Activated CD8-positive, alpha-beta T cell treated with anti-CD3 and anti-CD28 coated beads for 36 hours (primary cell): ENCODE data around the gene WDPCP. TPM values are rescaled to one million over a fixed set of nuclear protein-coding genes. Genes with fewer than 3 reads are reported as not detected.
"Not testable (repeated sequence)": the region's sequence is repeated elsewhere in the genome, so short reads cannot be mapped to it uniquely, and the experiment has no call there.

ENCODE experiments used
- ATAC-seq: fragments of 200-7000 bp; cut with Tn5 transposase; one replicate; pipeline ENCODE4 v1.10.0; 2021; ENCODE audit warnings: mild to moderate bottlenecking, moderate library complexity
- CTCF ChIA-PET: fragments of 350-600 bp; sonication (Branson Sonifier 250); formaldehyde crosslinking; loops from one replicate; lab custom pipeline; 2021; ENCODE audit warnings: antibody characterized with exemption; lab: Charles Lee
- POLR2A ChIA-PET: fragments of 350-600 bp; sonication (Branson Sonifier 250); formaldehyde crosslinking; loops from one replicate; lab custom pipeline; 2021; ENCODE audit warnings: antibody characterized with exemption; lab: Charles Lee
- DNase-seq: peaks from one replicate; pipeline ENCODE4 v3.0.0-alpha.2; 2020
- H3K27ac Mint-ChIP-seq: one replicate; pipeline ENCODE4 v1.8.0; 2021; ENCODE audit warnings: mild to moderate bottlenecking, mixed read lengths
- H3K27me3 Mint-ChIP-seq: one replicate; pipeline ENCODE4 v1.8.0; 2021; ENCODE audit warnings: mixed read lengths
- H3K36me3 Mint-ChIP-seq: one replicate; pipeline ENCODE4 v1.8.0; 2021; ENCODE audit warnings: low read depth, mixed read lengths
- H3K4me1 Mint-ChIP-seq: one replicate; pipeline ENCODE4 v1.8.0; 2021; ENCODE audit warnings: low read depth, mixed read lengths
- H3K4me3 Mint-ChIP-seq: one replicate; pipeline ENCODE4 v1.8.0; 2021; ENCODE audit warnings: mild to moderate bottlenecking, moderate library complexity, mixed read lengths
- H3K9me3 Mint-ChIP-seq: one replicate; pipeline ENCODE4 v1.8.0; 2021; ENCODE audit warnings: mixed read lengths
- intact Hi-C: fragments of 100-400 bp; cut with micrococcal nuclease; formaldehyde crosslinking; loops from one replicate; pipeline ENCODE4 v1.10.0; 2022
- total RNA-seq, 2 experiments: library from RNA; stranded (reverse); gene quantifications; one replicate each; pipeline ENCODE4 v1.2.3, GENCODE V29; 2021
- TF ChIP-seq, protein P1 (sequence below): fragments of 200-600 bp; IDR thresholded peaks from one replicate; pipeline ENCODE4 v1.8.0; 2022; ENCODE audit warnings: antibody characterized with exemption, mild to moderate bottlenecking

The WDPCP gene
- total RNA-seq, 2 experiments from 2014 or later = 5.0 to 5.8 TPM

DNA sequence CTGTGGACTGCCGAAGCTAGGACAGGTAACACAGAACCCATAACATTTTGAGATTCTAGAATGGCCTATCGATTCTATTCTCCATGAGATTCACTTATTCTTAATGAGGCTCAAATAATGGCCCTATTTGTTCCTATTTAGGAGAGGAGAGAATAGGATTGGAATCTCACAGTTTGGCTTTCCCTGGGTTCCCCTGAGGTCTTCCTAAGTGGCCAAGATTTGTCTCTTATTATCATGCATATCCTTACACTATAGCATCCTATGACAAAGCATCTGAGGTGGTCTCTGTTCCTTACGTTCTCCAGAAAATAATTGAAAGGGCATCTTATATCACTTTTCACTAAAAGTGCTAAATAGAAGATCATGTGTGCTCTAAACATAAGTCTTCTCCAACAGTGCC lies 9.5 kb downstream of the WDPCP start:
- no peak overlapping the region for H3K4me3 Mint-ChIP-seq
- POLR2A ChIA-PET = interaction anchor here (0.9 kb wide), 1 partner anchor 10 kb away, joined by 3 read pairs; the partner anchor contains the start of genes MDH1 and WDPCP
- H3K36me3 Mint-ChIP-seq = peaks cover 5% of the 10 kb centered on the region
- peaks cover 6% of the 10 kb centered on the region for H3K9me3 Mint-ChIP-seq
- ATAC-seq = no peak
- DNase-seq = no peak
- no peaks in the 10 kb centered on the region for H3K27me3 Mint-ChIP-seq
- peaks cover 3% of the 10 kb centered on the region for H3K4me1 Mint-ChIP-seq
- H3K27ac Mint-ChIP-seq = no peak overlapping the region
- CTCF ChIA-PET = no interaction called here
- intact Hi-C loops = no loop called here
- TF ChIP-seq, protein P1, sequence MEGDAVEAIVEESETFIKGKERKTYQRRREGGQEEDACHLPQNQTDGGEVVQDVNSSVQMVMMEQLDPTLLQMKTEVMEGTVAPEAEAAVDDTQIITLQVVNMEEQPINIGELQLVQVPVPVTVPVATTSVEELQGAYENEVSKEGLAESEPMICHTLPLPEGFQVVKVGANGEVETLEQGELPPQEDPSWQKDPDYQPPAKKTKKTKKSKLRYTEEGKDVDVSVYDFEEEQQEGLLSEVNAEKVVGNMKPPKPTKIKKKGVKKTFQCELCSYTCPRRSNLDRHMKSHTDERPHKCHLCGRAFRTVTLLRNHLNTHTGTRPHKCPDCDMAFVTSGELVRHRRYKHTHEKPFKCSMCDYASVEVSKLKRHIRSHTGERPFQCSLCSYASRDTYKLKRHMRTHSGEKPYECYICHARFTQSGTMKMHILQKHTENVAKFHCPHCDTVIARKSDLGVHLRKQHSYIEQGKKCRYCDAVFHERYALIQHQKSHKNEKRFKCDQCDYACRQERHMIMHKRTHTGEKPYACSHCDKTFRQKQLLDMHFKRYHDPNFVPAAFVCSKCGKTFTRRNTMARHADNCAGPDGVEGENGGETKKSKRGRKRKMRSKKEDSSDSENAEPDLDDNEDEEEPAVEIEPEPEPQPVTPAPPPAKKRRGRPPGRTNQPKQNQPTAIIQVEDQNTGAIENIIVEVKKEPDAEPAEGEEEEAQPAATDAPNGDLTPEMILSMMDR = no peak

DNA sequence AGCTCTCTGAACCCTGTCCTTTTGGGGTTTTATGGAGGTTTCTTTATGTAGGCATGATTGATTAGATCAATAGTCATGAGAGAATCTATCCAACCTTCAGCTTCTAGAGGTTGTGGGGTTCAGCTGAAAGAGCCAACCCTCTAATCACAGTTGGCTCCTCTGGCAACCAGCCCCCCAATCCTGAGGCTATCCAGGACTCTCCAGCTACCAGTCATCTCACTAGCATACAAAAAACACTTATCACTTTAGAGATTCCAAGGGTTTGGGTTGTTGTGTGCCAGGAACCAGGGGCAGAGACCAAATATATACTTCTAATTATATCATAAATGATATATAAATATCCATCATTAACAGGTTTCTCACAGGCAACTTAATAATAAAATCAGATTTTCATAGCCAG lies 11.7 kb downstream of the WDPCP start:
- Mint-ChIP-seq H3K4me1 (no peaks in the 10 kb centered on the region), H3K27ac (no peak overlapping the region), H3K27me3 (no peaks in the 10 kb centered on the region), H3K36me3 (peaks cover 5% of the 10 kb centered on the region), H3K4me3 (no peak overlapping the region), H3K9me3 (peaks cover 6% of the 10 kb centered on the region)
- intact Hi-C loops = no loop called here
- ChIA-PET CTCF (no interaction called here), POLR2A (no interaction called here)
- ATAC-seq = no peak
- TF ChIP-seq, protein P1 = no peak
- no peak for DNase-seq

DNA sequence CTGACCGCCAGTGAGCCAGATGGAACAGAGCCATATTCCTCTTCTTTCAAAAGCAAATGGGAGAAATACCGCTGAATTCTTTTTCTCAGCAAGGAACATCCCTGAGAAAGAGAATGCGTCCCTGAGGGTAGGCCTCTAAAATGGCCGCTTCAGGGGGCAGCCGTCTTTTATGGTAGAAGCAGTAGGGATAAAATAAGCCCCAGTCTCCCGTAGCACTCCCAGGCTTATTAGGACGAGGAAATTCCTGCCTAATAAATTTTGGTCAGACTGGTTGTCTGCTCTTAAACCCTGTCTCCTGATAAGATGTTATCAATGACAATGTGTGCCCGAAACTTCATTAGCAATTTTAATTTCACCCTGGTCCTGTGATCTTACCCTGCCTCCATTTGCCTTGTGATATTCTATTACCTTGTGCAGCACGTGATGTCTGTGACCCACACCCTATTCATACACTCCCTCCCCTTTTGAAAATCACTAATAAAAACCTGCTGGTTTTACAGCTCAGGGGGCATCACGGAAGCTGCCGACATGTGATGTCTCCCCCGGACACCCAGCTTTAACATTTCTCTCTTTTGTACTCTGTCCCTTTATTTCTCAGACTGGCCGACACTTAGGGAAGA lies 14.4 kb downstream of the WDPCP start:
- H3K27me3 Mint-ChIP-seq, H3K4me3 Mint-ChIP-seq, H3K27ac Mint-ChIP-seq, CTCF ChIA-PET, intact Hi-C loops, POLR2A ChIA-PET, H3K4me1 Mint-ChIP-seq, DNase-seq, ATAC-seq: not testable (repeated sequence)
- peaks cover 17% of the 10 kb centered on the region for H3K9me3 Mint-ChIP-seq
- H3K36me3 Mint-ChIP-seq = peaks cover 14% of the 10 kb centered on the region

GRCh38 chr2:63573026-63573425 lies 15.3 kb downstream of the WDPCP start:
- POLR2A ChIA-PET = not testable (repeated sequence)

GRCh38 chr2:63572001-63572400 lies 16.3 kb downstream of the WDPCP start:
- intact Hi-C loops = no loop called here
- Mint-ChIP-seq H3K4me1 (no peaks in the 10 kb centered on the region), H3K4me3 (no peak overlapping the region), H3K9me3 (peaks cover 30% of the 10 kb centered on the region), H3K36me3 (peaks cover 17% of the 10 kb centered on the region), H3K27ac (no peak overlapping the region), H3K27me3 (no peaks in the 10 kb centered on the region)
- TF ChIP-seq, protein P1 = no peak
- POLR2A ChIA-PET = no interaction called here
- ATAC-seq = no peak
- DNase-seq = no peak
- CTCF ChIA-PET = no interaction called here

More at GRCh38 chr2:63573026-63573425, 15.3 kb downstream of the WDPCP start:
- Mint-ChIP-seq H3K9me3 (peaks cover 22% of the 10 kb centered on the region), H3K36me3 (peaks cover 14% of the 10 kb centered on the region)
- H3K4me1 Mint-ChIP-seq, ATAC-seq, DNase-seq, H3K27ac Mint-ChIP-seq, CTCF ChIA-PET, H3K27me3 Mint-ChIP-seq, H3K4me3 Mint-ChIP-seq, intact Hi-C loops: not testable (repeated sequence)

GRCh38 chr2:63571291-63571690 lies 17.0 kb downstream of the WDPCP start:
- TF ChIP-seq, protein P1 = no peak
- intact Hi-C loops = no loop called here
- no peak for DNase-seq
- ChIA-PET CTCF (no interaction called here), POLR2A (no interaction called here)
- ATAC-seq = no peak
- no peaks in the 10 kb centered on the region for H3K4me1 Mint-ChIP-seq
- H3K27me3 Mint-ChIP-seq = no peaks in the 10 kb centered on the region
- peaks cover 17% of the 10 kb centered on the region for H3K36me3 Mint-ChIP-seq
- no peak overlapping the region for H3K27ac Mint-ChIP-seq
- peaks cover 33% of the 10 kb centered on the region for H3K9me3 Mint-ChIP-seq
- H3K4me3 Mint-ChIP-seq = no peak overlapping the region
